H9 (cell line): ENCODE measurements around the gene TMEM200A. TPM values are rescaled to one million over a fixed set of nuclear protein-coding genes. Genes with fewer than 3 reads are reported as not detected.

ENCODE experiments used
- DNase-seq: peaks from one replicate; pipeline ENCODE4 v3.0.0-alpha.2; 2017
- H2AFZ ChIP-seq: one replicate; pipeline ENCODE4 v1.6.1; 2013; ENCODE audit warnings: mild to moderate bottlenecking, low read length, control low read depth, moderate library complexity
- H2AK5ac ChIP-seq: 2 replicates; pipeline ENCODE4 v1.6.1; 2013; ENCODE audit warnings: low read length, control low read depth, mixed read lengths; ENCODE audit not compliant: insufficient read length
- H2BK120ac ChIP-seq: one replicate; pipeline ENCODE4 v1.6.1; 2013; ENCODE audit warnings: low read depth, mild to moderate bottlenecking, low read length, control low read depth, inconsistent platforms; ENCODE audit not compliant: poor library complexity, severe bottlenecking
- H2BK12ac ChIP-seq: 2 replicates; pipeline ENCODE4 v1.6.1; 2013; ENCODE audit warnings: low read length, control low read depth, mixed read lengths, low read depth; ENCODE audit not compliant: insufficient read length
- H2BK15ac ChIP-seq: 2 replicates; pipeline ENCODE4 v1.6.1; 2013; ENCODE audit warnings: low read depth, low read length, control low read depth
- H2BK20ac ChIP-seq: one replicate; pipeline ENCODE4 v1.6.1; 2013; ENCODE audit warnings: low read depth, mild to moderate bottlenecking, low read length, control low read depth, inconsistent platforms; ENCODE audit not compliant: poor library complexity, severe bottlenecking
- H2BK5ac ChIP-seq: 2 replicates; pipeline ENCODE4 v1.6.1; 2013; ENCODE audit warnings: low read length, control low read depth, mixed read lengths; ENCODE audit not compliant: insufficient read length
- H3K14ac ChIP-seq: 2 replicates; pipeline ENCODE4 v1.6.1; 2013; ENCODE audit warnings: low read length, control low read depth; ENCODE audit not compliant: insufficient read depth
- H3K18ac ChIP-seq: 2 replicates; pipeline ENCODE4 v1.6.1; 2013; ENCODE audit warnings: low read depth, mild to moderate bottlenecking, mixed read lengths, low read length, control low read depth; ENCODE audit not compliant: insufficient read length
- H3K23ac ChIP-seq: 2 replicates; pipeline ENCODE4 v1.6.1; 2013; ENCODE audit warnings: low read length, control low read depth, mixed read lengths, low read depth; ENCODE audit not compliant: insufficient read length
- H3K23me2 ChIP-seq: 2 replicates; pipeline ENCODE4 v1.6.1; 2013; ENCODE audit warnings: low read depth, mild to moderate bottlenecking, mixed read lengths, low read length, control low read depth; ENCODE audit not compliant: insufficient read length, poor library complexity, severe bottlenecking
- H3K27ac ChIP-seq: 2 replicates; pipeline ENCODE4 v1.5.1; 2013; ENCODE audit warnings: low read length, control low read depth, mixed read lengths, low read depth; ENCODE audit not compliant: insufficient read length
- H3K27me3 ChIP-seq: 2 replicates; pipeline ENCODE4 v1.6.1; 2013; ENCODE audit warnings: low read length, control low read depth, inconsistent platforms; ENCODE audit not compliant: insufficient read depth
- H3K4ac ChIP-seq: 2 replicates; pipeline ENCODE4 v1.6.1; 2013; ENCODE audit warnings: low read depth, mild to moderate bottlenecking, control low read depth, inconsistent platforms, low read length, moderate library complexity
- H3K4me1 ChIP-seq: 2 replicates; pipeline ENCODE4 v1.6.1; 2013; ENCODE audit warnings: low read length, control low read depth, inconsistent platforms; ENCODE audit not compliant: insufficient read depth
- H3K4me2 ChIP-seq: 2 replicates; pipeline ENCODE4 v1.6.1; 2013; ENCODE audit warnings: low read length, control low read depth, mixed read lengths; ENCODE audit not compliant: insufficient read length, insufficient read depth
- H3K56ac ChIP-seq: 2 replicates; pipeline ENCODE4 v1.6.1; 2013; ENCODE audit warnings: low read depth, mild to moderate bottlenecking, mixed read lengths, low read length, control low read depth; ENCODE audit not compliant: insufficient read length
- H3K79me1 ChIP-seq: 2 replicates; pipeline ENCODE4 v1.6.1; 2013; ENCODE audit warnings: low read depth, mild to moderate bottlenecking, moderate library complexity, low read length, control low read depth, inconsistent platforms; ENCODE audit not compliant: insufficient read depth, poor library complexity, severe bottlenecking
- H3K79me2 ChIP-seq: 2 replicates; pipeline ENCODE4 v1.6.1; 2013; ENCODE audit warnings: low read length, control low read depth, inconsistent platforms; ENCODE audit not compliant: insufficient read depth
- H3K9ac ChIP-seq: 2 replicates; pipeline ENCODE4 v1.6.1; 2013; ENCODE audit warnings: low read length, control low read depth, mixed read lengths; ENCODE audit not compliant: insufficient read length; ENCODE audit errors: extremely low read depth
- H3K9me3 ChIP-seq: one replicate; pipeline ENCODE4 v1.6.1; 2013; ENCODE audit warnings: low read depth, low read length, inconsistent platforms; ENCODE audit not compliant: control insufficient read depth
- H3T11ph ChIP-seq: one replicate; pipeline ENCODE4 v1.6.1; 2013; ENCODE audit warnings: mild to moderate bottlenecking, low read length, control low read depth, inconsistent platforms
- H4K20me1 ChIP-seq: one replicate; pipeline ENCODE4 v1.6.1; 2013; ENCODE audit not compliant: control insufficient read depth, insufficient read length, insufficient read depth
- H4K5ac ChIP-seq: 2 replicates; pipeline ENCODE4 v1.6.1; 2013; ENCODE audit warnings: low read depth, mild to moderate bottlenecking, mixed read lengths, low read length, control low read depth; ENCODE audit not compliant: insufficient read length
- H4K8ac ChIP-seq: replicated peaks from 2 replicates; pipeline ENCODE4 v1.6.1; 2013; ENCODE audit warnings: low read length, control low read depth, mixed read lengths, low read depth; ENCODE audit not compliant: insufficient read length
- H4K91ac ChIP-seq: 2 replicates; pipeline ENCODE4 v1.6.1; 2013; ENCODE audit warnings: low read depth, mild to moderate bottlenecking, moderate library complexity, mixed read lengths, low read length, control low read depth; ENCODE audit not compliant: insufficient read length
- H3K27ac Mint-ChIP-seq, 3 experiments: 2 replicates in 2 of 3; 3 replicates in 1 of 3; pipeline ENCODE4 v1.8.0; 2020 to 2021; ENCODE audit warnings: mixed read lengths in 3 of 3, mild to moderate bottlenecking in 1 of 3, moderate library complexity in 1 of 3
- H3K27me3 Mint-ChIP-seq: 2 replicates; pipeline ENCODE4 v1.8.0; 2021; ENCODE audit warnings: low read depth, mild to moderate bottlenecking, moderate library complexity, mixed read lengths
- H3K36me3 Mint-ChIP-seq, 3 experiments: 2 replicates in 2 of 3; 3 replicates in 1 of 3; pipeline ENCODE4 v1.8.0; 2020 to 2021; ENCODE audit warnings: low read depth in 3 of 3, mixed read lengths in 3 of 3; ENCODE audit not compliant: insufficient read depth in 1 of 3
- H3K4me1 Mint-ChIP-seq, 2 experiments: 2 replicates each; pipeline ENCODE4 v1.8.0; 2020; ENCODE audit warnings: mixed read lengths in 2 of 2
- H3K4me3 Mint-ChIP-seq, 2 experiments: 2 replicates in 1 of 2; 3 replicates in 1 of 2; pipeline ENCODE4 v1.8.0; 2020 to 2021; ENCODE audit warnings: mild to moderate bottlenecking in 2 of 2, mixed read lengths in 2 of 2, moderate library complexity in 1 of 2
- H3K9me3 Mint-ChIP-seq, 2 experiments: 2 replicates in 1 of 2; 3 replicates in 1 of 2; pipeline ENCODE4 v1.8.0; 2020; ENCODE audit warnings: mild to moderate bottlenecking in 2 of 2, mixed read lengths in 2 of 2, moderate library complexity in 1 of 2
- WGBS: extraction: QIAGEN DNeasy Blood & Tissue Kit; methylation state at CpG from one replicate; pipeline ENCODE4 v1.1.7; 2013; ENCODE audit warnings: missing lambda C conversion rate, low lambda C conversion rate, mixed read lengths; ENCODE audit not compliant: insufficient read length; ENCODE audit errors: extremely low coverage; 5-methylcytosine and 5-hydroxymethylcytosine counted together
- total RNA-seq: library from RNA; stranded (reverse); gene quantifications from 2 replicates; pipeline ENCODE4 v1.2.1, GENCODE V29; 2021
- TF ChIP-seq, protein P1 (sequence below): fragments of 200-600 bp; sonication (generic); conservative IDR thresholded peaks from 3 replicates; pipeline ENCODE4 v1.8.0; 2021; ENCODE audit warnings: antibody characterized with exemption, mild to moderate bottlenecking

TMEM200A gene
- total RNA-seq, 1 experiment from 2014 or later = 6.1 TPM

DNA sequence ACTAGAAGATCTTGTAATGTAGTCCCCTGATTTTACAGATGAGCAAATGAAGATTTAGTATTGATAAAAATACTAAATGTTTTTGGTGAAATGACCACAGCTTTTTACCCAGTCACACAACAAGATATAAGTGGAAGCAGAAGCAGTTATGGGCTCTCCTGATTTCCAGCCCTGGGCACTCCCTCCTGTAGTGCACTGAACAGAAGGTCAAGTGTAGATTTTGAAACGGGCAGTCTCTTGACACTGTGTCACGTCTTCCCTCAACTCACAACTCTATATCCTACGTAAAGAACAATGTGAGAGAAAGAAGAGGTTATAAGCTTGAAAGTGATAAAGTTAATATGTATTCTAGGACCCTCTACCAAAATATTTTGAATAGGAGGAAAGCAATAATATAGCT is 23.3 kb downstream of the TMEM200A start:
- WGBS = no CpG with 5 or more reads among the region's 3 CpGs
- Histone ChIP-seq H3K23me2 (no peaks in the 10 kb centered on the region), H3K79me1 (no peaks in the 10 kb centered on the region), H2BK5ac (no peak overlapping the region), H3K9me3 (no peaks in the 10 kb centered on the region), H4K91ac (no peak overlapping the region), H3K4me2 (no peak overlapping the region), H3K4ac (no peak overlapping the region), H2BK15ac (no peak overlapping the region), H2BK120ac (no peak overlapping the region), H4K20me1 (no peaks in the 10 kb centered on the region), H3K27ac (no peak overlapping the region), H3K27me3 (no peaks in the 10 kb centered on the region), H3K56ac (no peak overlapping the region), H4K8ac (no peak overlapping the region), H2BK12ac (no peak overlapping the region), H2BK20ac (no peak overlapping the region), H4K5ac (no peak overlapping the region), H3K79me2 (no peaks in the 10 kb centered on the region), H3K23ac (no peak overlapping the region), H3K9ac (no peak overlapping the region), H3K18ac (no peak overlapping the region), H3K4me1 (peaks cover 4% of the 10 kb centered on the region; the same call in 1 of the 2 replicates), H3T11ph (no peak overlapping the region), H2AK5ac (no peak overlapping the region), H3K14ac (no peak overlapping the region), H2AFZ (no peak overlapping the region)
- Mint-ChIP-seq H3K4me1 (peaks cover 9 to 29% of the 10 kb centered on the region in 2 experiments; a peak in 3 of 4 replicates), H3K27ac (0 out of 7 replicates have a peak overlapping the region, but pooled peaks of 1 of the 3 experiments have one; percentile 52), H3K27me3 (no peaks in the 10 kb centered on the region), H3K36me3 (peaks cover 0 to 11% (median 2%) of the 10 kb centered on the region in 3 experiments; a peak in 3 of 7 replicates), H3K9me3 (no peaks in the 10 kb centered on the region), H3K4me3 (no peak overlapping the region)
- TF ChIP-seq, protein P1, sequence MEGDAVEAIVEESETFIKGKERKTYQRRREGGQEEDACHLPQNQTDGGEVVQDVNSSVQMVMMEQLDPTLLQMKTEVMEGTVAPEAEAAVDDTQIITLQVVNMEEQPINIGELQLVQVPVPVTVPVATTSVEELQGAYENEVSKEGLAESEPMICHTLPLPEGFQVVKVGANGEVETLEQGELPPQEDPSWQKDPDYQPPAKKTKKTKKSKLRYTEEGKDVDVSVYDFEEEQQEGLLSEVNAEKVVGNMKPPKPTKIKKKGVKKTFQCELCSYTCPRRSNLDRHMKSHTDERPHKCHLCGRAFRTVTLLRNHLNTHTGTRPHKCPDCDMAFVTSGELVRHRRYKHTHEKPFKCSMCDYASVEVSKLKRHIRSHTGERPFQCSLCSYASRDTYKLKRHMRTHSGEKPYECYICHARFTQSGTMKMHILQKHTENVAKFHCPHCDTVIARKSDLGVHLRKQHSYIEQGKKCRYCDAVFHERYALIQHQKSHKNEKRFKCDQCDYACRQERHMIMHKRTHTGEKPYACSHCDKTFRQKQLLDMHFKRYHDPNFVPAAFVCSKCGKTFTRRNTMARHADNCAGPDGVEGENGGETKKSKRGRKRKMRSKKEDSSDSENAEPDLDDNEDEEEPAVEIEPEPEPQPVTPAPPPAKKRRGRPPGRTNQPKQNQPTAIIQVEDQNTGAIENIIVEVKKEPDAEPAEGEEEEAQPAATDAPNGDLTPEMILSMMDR = no peak
- no peak for DNase-seq
